HEK293 (cell line): ENCODE data around the gene RBPJ.
A peak's percentile ranks its signal among the peaks of the same experiment; 100 is the strongest.

Experiments
- CTCF ChIA-PET: fragments of 350-600 bp; formaldehyde crosslinking; extraction: SDS; loops from one replicate; lab custom pipeline; 2021; ENCODE audit warnings: antibody characterized with exemption; lab: Yijun Ruan, JAX
- POLR2A ChIA-PET: fragments of 300-600 bp; formaldehyde crosslinking; extraction: SDS; loops from one replicate; lab custom pipeline; 2020; ENCODE audit warnings: antibody characterized with exemption, inconsistent platforms; lab: Yijun Ruan, JAX
- H3K27ac ChIP-seq: fragments of 200-500 bp; sonication (Bioruptor generic); 2 replicates; pipeline ENCODE4 v1.5.1; 2014; ENCODE audit warnings: low read depth, low read length, control low read depth, inconsistent platforms; ENCODE audit errors: extremely low read depth
- H3K36me3 ChIP-seq, 2 experiments: fragments of 200-500 bp in 1 of 2; sonication (Bioruptor generic) in 1 of 2; 1 replicate in 1 of 2; 2 replicates in 1 of 2; pipeline ENCODE4 v1.5.1; 2014 to 2017; ENCODE audit warnings: inconsistent platforms in 2 of 2, low read length in 2 of 2; ENCODE audit not compliant: control insufficient read depth in 2 of 2, insufficient read depth in 1 of 2
- H3K4me1 ChIP-seq: fragments of 200-500 bp; sonication (Bioruptor generic); 2 replicates; pipeline ENCODE4 v1.5.1; 2014; ENCODE audit warnings: mild to moderate bottlenecking, low read length, inconsistent platforms; ENCODE audit not compliant: control insufficient read depth, insufficient read depth
- H3K4me3 ChIP-seq: 2 replicates; pipeline ENCODE4 v1.5.1; 2011; ENCODE audit warnings: low read depth, mild to moderate bottlenecking, control low read depth, low read length, moderate library complexity
- H3K9me3 ChIP-seq: fragments of 200-500 bp; sonication (Bioruptor generic); 2 replicates; pipeline ENCODE4 v1.5.1; 2014; ENCODE audit warnings: low read depth, low read length, inconsistent platforms; ENCODE audit not compliant: control insufficient read depth, insufficient read depth
- GFI1B ChIP-seq: fragments of 450-650 bp; formaldehyde crosslinking; IDR thresholded peaks from 2 replicates; pipeline ENCODE4 v1.5.1; 2016; ENCODE audit warnings: missing biosample characterization, missing genetic modification characterization
- GLIS1 ChIP-seq: fragments of 450-650 bp; formaldehyde crosslinking; IDR thresholded peaks from 2 replicates; pipeline ENCODE4 v1.5.1; 2016; ENCODE audit warnings: missing biosample characterization, missing genetic modification characterization
- GLIS2 ChIP-seq: fragments of 450-650 bp; formaldehyde crosslinking; IDR thresholded peaks from 2 replicates; pipeline ENCODE4 v1.5.1; 2016; ENCODE audit warnings: missing biosample characterization, missing genetic modification characterization
- HOXC10 ChIP-seq: sonication (generic); formaldehyde crosslinking; IDR thresholded peaks from 2 replicates; pipeline ENCODE4 v1.8.1; 2023; ENCODE audit warnings: mild to moderate bottlenecking, missing genetic modification reagents
- KLF1 ChIP-seq: fragments of 450-650 bp; formaldehyde crosslinking; IDR thresholded peaks from 2 replicates; pipeline ENCODE4 v1.5.1; 2016; ENCODE audit warnings: missing biosample characterization, missing genetic modification characterization
- OVOL3 ChIP-seq: fragments of 450-650 bp; formaldehyde crosslinking; IDR thresholded peaks from 2 replicates; pipeline ENCODE4 v1.5.1; 2016; ENCODE audit warnings: missing biosample characterization, missing genetic modification characterization
- PRDM1 ChIP-seq: fragments of 450-650 bp; formaldehyde crosslinking; IDR thresholded peaks from 2 replicates; pipeline ENCODE4; 2016; ENCODE audit warnings: missing biosample characterization, missing genetic modification characterization
- PRDM2 ChIP-seq: fragments of 450-650 bp; formaldehyde crosslinking; IDR thresholded peaks from 2 replicates; pipeline ENCODE4 v1.5.1; 2016; ENCODE audit warnings: missing biosample characterization, missing genetic modification characterization, borderline replicate concordance
- ZFP3 ChIP-seq: fragments of 450-650 bp; formaldehyde crosslinking; IDR thresholded peaks from 2 replicates; pipeline ENCODE4 v1.5.1; 2016; ENCODE audit warnings: low read depth, missing biosample characterization, missing genetic modification characterization
- ZIC2 ChIP-seq: fragments of 450-650 bp; formaldehyde crosslinking; IDR thresholded peaks from 2 replicates; pipeline ENCODE4 v1.5.1; 2016; ENCODE audit warnings: missing biosample characterization, missing genetic modification characterization
- ZNF202 ChIP-seq: fragments of 450-650 bp; formaldehyde crosslinking; IDR thresholded peaks from 2 replicates; pipeline ENCODE4 v1.5.1; 2016; ENCODE audit warnings: missing biosample characterization, missing genetic modification characterization, borderline replicate concordance
- ZNF311 ChIP-seq: fragments of 450-650 bp; formaldehyde crosslinking; IDR thresholded peaks from 2 replicates; pipeline ENCODE4 v1.5.1; 2017; ENCODE audit warnings: missing biosample characterization, missing genetic modification characterization, borderline replicate concordance
- ZNF423 ChIP-seq: fragments of 450-650 bp; formaldehyde crosslinking; IDR thresholded peaks from 2 replicates; pipeline ENCODE4 v1.5.1; 2016; ENCODE audit warnings: missing biosample characterization, missing genetic modification characterization
- ZNF521 ChIP-seq: fragments of 450-650 bp; formaldehyde crosslinking; IDR thresholded peaks from 2 replicates; pipeline ENCODE4 v1.5.1; 2017; ENCODE audit warnings: missing biosample characterization, mild to moderate bottlenecking, missing genetic modification characterization
- ZNF544 ChIP-seq: fragments of 450-650 bp; formaldehyde crosslinking; IDR thresholded peaks from 2 replicates; pipeline ENCODE4 v1.5.0; 2017; ENCODE audit warnings: missing biosample characterization, missing genetic modification characterization
- ZNF548 ChIP-seq: fragments of 450-650 bp; formaldehyde crosslinking; IDR thresholded peaks from 2 replicates; pipeline ENCODE4 v1.5.1; 2016; ENCODE audit warnings: missing biosample characterization, missing genetic modification characterization
- ZNF596 ChIP-seq: fragments of 450-650 bp; IDR thresholded peaks from 2 replicates; pipeline ENCODE4 v1.5.0; 2018; ENCODE audit warnings: missing biosample characterization, mild to moderate bottlenecking, missing genetic modification characterization, moderate library complexity
- ZNF610 ChIP-seq: fragments of 450-650 bp; formaldehyde crosslinking; IDR thresholded peaks from 2 replicates; pipeline ENCODE4 v1.5.1; 2016; ENCODE audit warnings: missing biosample characterization, missing genetic modification characterization, borderline replicate concordance
- ZNF624 ChIP-seq: fragments of 450-650 bp; formaldehyde crosslinking; IDR thresholded peaks from 2 replicates; pipeline ENCODE4 v1.5.1; 2017; ENCODE audit warnings: missing biosample characterization, missing genetic modification characterization
- ZNF677 ChIP-seq: fragments of 450-650 bp; IDR thresholded peaks from 2 replicates; pipeline ENCODE4 v1.5.0; 2018; ENCODE audit warnings: missing biosample characterization, mild to moderate bottlenecking, missing genetic modification characterization, moderate library complexity
- ZSCAN23 ChIP-seq: fragments of 450-650 bp; formaldehyde crosslinking; IDR thresholded peaks from 2 replicates; pipeline ENCODE4 v1.5.1; 2016; ENCODE audit warnings: missing biosample characterization, missing genetic modification characterization
- TF ChIP-seq, protein P1 (sequence below): fragments of 450-650 bp; formaldehyde crosslinking; IDR thresholded peaks from 2 replicates; pipeline ENCODE4 v1.5.1; 2016; ENCODE audit warnings: missing biosample characterization, missing genetic modification characterization

The RBPJ gene

GRCh38 chr4:26447378-26447777, 126.6 kb downstream of the RBPJ start:
- CTCF ChIA-PET, result no interaction called here
- Histone ChIP-seq H3K36me3 (no peaks in the 10 kb centered on the region), H3K4me1 (no peaks in the 10 kb centered on the region), H3K9me3 (no peaks in the 10 kb centered on the region), H3K4me3 (no peak overlapping the region), H3K27ac (no peak overlapping the region)
- POLR2A ChIA-PET, result no interaction called here
- TF ChIP-seq ZNF596 (tag by site-specific recombination) (peak; percentile 89), OVOL3 (no peak)

GRCh38 chr4:26450418-26450817, 129.6 kb downstream of the RBPJ start:
- TF ChIP-seq ZNF624 (tag by site-specific recombination) (no peak), ZNF610 (tag by site-specific recombination) (no peak), KLF1 (tag by site-specific recombination) (no peak), ZNF521 (no peak), ZNF311 (tag by site-specific recombination) (no peak), PRDM2 (no peak), ZNF548 (tag by site-specific recombination) (no peak), GLIS1 (tag by site-specific recombination) (no peak), HOXC10 (CRISPR knock-in tag) (no peak), ZNF544 (no peak), ZNF423 (no peak), ZIC2 (tag by site-specific recombination) (no peak), ZNF677 (tag by site-specific recombination) (no peak), GFI1B (tag by site-specific recombination) (no peak), ZFP3 (tag by site-specific recombination) (no peak), ZSCAN23 (no peak), ZNF202 (tag by site-specific recombination) (no peak), PRDM1 (no peak), GLIS2 (tag by site-specific recombination) (no peak)
- TF ChIP-seq, protein P1, sequence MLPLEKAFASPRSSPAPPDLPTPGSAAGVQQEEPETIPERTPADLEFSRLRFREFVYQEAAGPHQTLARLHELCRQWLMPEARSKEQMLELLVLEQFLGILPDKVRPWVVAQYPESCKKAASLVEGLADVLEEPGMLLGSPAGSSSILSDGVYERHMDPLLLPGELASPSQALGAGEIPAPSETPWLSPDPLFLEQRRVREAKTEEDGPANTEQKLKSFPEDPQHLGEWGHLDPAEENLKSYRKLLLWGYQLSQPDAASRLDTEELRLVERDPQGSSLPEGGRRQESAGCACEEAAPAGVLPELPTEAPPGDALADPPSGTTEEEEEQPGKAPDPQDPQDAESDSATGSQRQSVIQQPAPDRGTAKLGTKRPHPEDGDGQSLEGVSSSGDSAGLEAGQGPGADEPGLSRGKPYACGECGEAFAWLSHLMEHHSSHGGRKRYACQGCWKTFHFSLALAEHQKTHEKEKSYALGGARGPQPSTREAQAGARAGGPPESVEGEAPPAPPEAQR (tag by site-specific recombination), result no peak
- Histone ChIP-seq H3K9me3 (no peaks in the 10 kb centered on the region), H3K4me1 (no peaks in the 10 kb centered on the region), H3K36me3 (no peaks in the 10 kb centered on the region), H3K27ac (no peak overlapping the region), H3K4me3 (no peak overlapping the region)
- ChIA-PET POLR2A (no interaction called here), CTCF (no interaction called here)
